Measurements from ENCODE around the gene RAI1.

Gene RAI1

GRCh38 chr17:17714879-17715278 lies 33.6 kb downstream of the RAI1 start:
- DNase-seq (ENCODE audit: low read depth in 3 of 3): no peak

- no peak for DNase-seq (ENCODE audit: low read depth in 3 of 3)
Measured at GRCh38 chr17:17716837-17717523, 35.7 kb downstream of the RAI1 start.

GRCh38 chr17:17718251-17718650 lies 37.0 kb downstream of the RAI1 start:
- DNase-seq (ENCODE audit: low read depth in 3 of 3): no peak

GRCh38 chr17:17719199-17719940 lies 38.1 kb downstream of the RAI1 start:
- no peak for DNase-seq (ENCODE audit: low read depth in 3 of 3)

- no peak for DNase-seq (ENCODE audit: low read depth in 3 of 3)
Measured at GRCh38 chr17:17719966-17720543, 38.8 kb downstream of the RAI1 start.

GRCh38 chr17:17721140-17721668 lies 39.9 kb downstream of the RAI1 start:
- DNase-seq (ENCODE audit: low read depth in 3 of 3): no peak

- no peak for DNase-seq (ENCODE audit: low read depth in 3 of 3)
Measured at GRCh38 chr17:17722081-17722905, 41.0 kb downstream of the RAI1 start.

GRCh38 chr17:17722906-17723353 lies 41.7 kb downstream of the RAI1 start:
- DNase-seq (ENCODE audit: low read depth in 3 of 3): no peak

- peak in 1 of 3 experiments; percentile 24 for DNase-seq (ENCODE audit: low read depth in 3 of 3)
Measured at GRCh38 chr17:17723354-17724261, 42.4 kb downstream of the RAI1 start.

- DNase-seq (ENCODE audit: low read depth in 3 of 3): no peak
Measured at GRCh38 chr17:17724307-17725010, 43.2 kb downstream of the RAI1 start.

- no peak for DNase-seq (ENCODE audit: low read depth in 3 of 3)
Measured at GRCh38 chr17:17725011-17725751, 43.9 kb downstream of the RAI1 start.

GRCh38 chr17:17725752-17726457 lies 44.6 kb downstream of the RAI1 start:
- no peak for DNase-seq (ENCODE audit: low read depth in 3 of 3)

GRCh38 chr17:17726458-17727060 lies 45.3 kb downstream of the RAI1 start:
- no peak for DNase-seq (ENCODE audit: low read depth in 3 of 3)

GRCh38 chr17:17727111-17727659 lies 45.9 kb downstream of the RAI1 start:
- DNase-seq (ENCODE audit: low read depth in 3 of 3): no peak

- no peak for DNase-seq (ENCODE audit: low read depth in 3 of 3)
Measured at GRCh38 chr17:17728146-17728545, 46.9 kb downstream of the RAI1 start.

- no peak for DNase-seq (ENCODE audit: low read depth in 3 of 3)
Measured at GRCh38 chr17:17728550-17729251, 47.4 kb downstream of the RAI1 start.

- DNase-seq (ENCODE audit: low read depth in 3 of 3): peak in 2 of 3 experiments; percentile 18 to 46
Measured at GRCh38 chr17:17729620-17730249, 48.5 kb downstream of the RAI1 start.

Measured in stimulated activated CD4-positive, alpha-beta T cell treated with anti-CD3 and anti-CD28 coated beads, TNF-alpha, amount 100 ng/mL, for 24 hours (primary cell).